Uterus (tissue), 4 donors: ENCODE results near the gene TAS2R13. TPM values are rescaled to one million over a fixed set of nuclear protein-coding genes. Genes with fewer than 3 reads are reported as not detected.

Experiments
- DNase-seq, 2 donors: peaks; one replicate each; pipeline ENCODE4 v3.0.0-alpha.2; 2019 to 2020
- H3K27ac ChIP-seq, 2 donors: fragments of 200-600 bp; sonication (generic); 1 replicate in 1 of 2; 2 replicates in 1 of 2; pipeline ENCODE4 v1.5.1; 2016 to 2018
- H3K27me3 ChIP-seq, 2 donors: fragments of 200-600 bp; sonication (generic); one replicate each; pipeline ENCODE4 v1.5.1; 2018 to 2019; ENCODE audit warnings: control low read depth in 1 of 2
- H3K36me3 ChIP-seq, 2 donors: fragments of 200-600 bp; sonication (generic); one replicate each; pipeline ENCODE4 v1.5.1; 2019; ENCODE audit warnings: control low read depth in 1 of 2
- H3K4me1 ChIP-seq, 2 donors: fragments of 200-600 bp; sonication (generic); one replicate each; pipeline ENCODE4 v1.5.1; 2018 to 2019; ENCODE audit warnings: control low read depth in 1 of 2
- H3K4me3 ChIP-seq, 2 donors: fragments of 200-600 bp; sonication (generic); 1 replicate in 1 of 2; 2 replicates in 1 of 2; pipeline ENCODE4 v1.5.1; 2018 to 2019; ENCODE audit warnings: mild to moderate bottlenecking in 1 of 2
- H3K9me3 ChIP-seq, 2 donors: fragments of 200-600 bp; sonication (generic); one replicate each; pipeline ENCODE4 v1.5.1; 2019; ENCODE audit warnings: control low read depth in 1 of 2
- CTCF ChIP-seq, 4 experiments: fragments of 200-600 bp in 2 of 4; fragments of 450-650 bp in 2 of 4; sonication (generic) in 2 of 4; IDR thresholded peaks; one replicate each; pipeline ENCODE4 v1.5.1; 2016 to 2019; ENCODE audit warnings: antibody characterized with exemption in 4 of 4, mild to moderate bottlenecking in 2 of 4, moderate library complexity in 1 of 4
- POLR2A ChIP-seq, 2 donors: fragments of 450-650 bp; IDR thresholded peaks; one replicate each; pipeline ENCODE4 v1.6.1; 2016; ENCODE audit warnings: antibody characterized with exemption in 2 of 2, mild to moderate bottlenecking in 1 of 2, moderate library complexity in 1 of 2
- intact Hi-C: fragments of 100-400 bp; cut with DNase I; formaldehyde crosslinking; loops from one replicate; pipeline ENCODE4 v1.15.1; 2023; ENCODE audit warnings: low total_unique reads
- total RNA-seq, 4 donors: library from RNA; depleted of rRNA in 3 of 4; stranded (reverse); fragments of >200 nt in 3 of 4; gene quantifications; one replicate each; pipeline versions ENCODE4 v1.1.0 to v1.2.4, GENCODE V29; 2014 to 2023
- donor health status: DM: yes; HTN: yes; CAD: no.

The TAS2R13 gene
- total RNA-seq, 4 donors from 2014 or later: 0.51 to 11.3 (median 4.3) TPM

GRCh38 chr12:10889226-10889625 is 20.1 kb downstream of the TAS2R13 start:
- intact Hi-C loops: no loop called here
- Histone ChIP-seq H3K9me3 (no peaks in the 10 kb centered on the region), H3K4me1 (no peaks in the 10 kb centered on the region), H3K27ac (no peak overlapping the region), H3K4me3 (no peak overlapping the region), H3K36me3 (no peaks in the 10 kb centered on the region), H3K27me3 (no peaks in the 10 kb centered on the region)
- no peak for DNase-seq
- TF ChIP-seq POLR2A (IDR thresholded peaks at IDR 0.05): no peak
- no peak for TF ChIP-seq CTCF (IDR thresholded peaks at IDR 0.05)

GRCh38 chr12:10884086-10884725 is 25.2 kb downstream of the TAS2R13 start, which contains the start of gene PRH1:
Gene PRH1, minus strand, starts transcription at chr12:10884255. Its CDS starts 38 bp downstream, at chr12:10884217.
- no peak for DNase-seq
- Histone ChIP-seq H3K27ac (no peak within 1 kb of the TSS), H3K36me3 (no peaks in the 10 kb centered on the region), H3K4me1 (no peaks in the 10 kb centered on the region), H3K27me3 (no peaks in the 10 kb centered on the region), H3K9me3 (no peaks in the 10 kb centered on the region), H3K4me3 (no peak within 1 kb of the TSS)
- intact Hi-C loops: no loop called here
- TF ChIP-seq POLR2A (IDR thresholded peaks at IDR 0.05): no peak
- no peak for TF ChIP-seq CTCF (IDR thresholded peaks at IDR 0.05)

GRCh38 chr12:10873378-10873777 is 36.0 kb downstream of the TAS2R13 start:
- Histone ChIP-seq H3K4me3 (no peak overlapping the region), H3K27ac (no peak overlapping the region), H3K27me3 (no peaks in the 10 kb centered on the region), H3K36me3 (no peaks in the 10 kb centered on the region), H3K9me3 (no peaks in the 10 kb centered on the region), H3K4me1 (no peaks in the 10 kb centered on the region)
- TF ChIP-seq POLR2A (IDR thresholded peaks at IDR 0.05): no peak
- no peak for TF ChIP-seq CTCF (IDR thresholded peaks at IDR 0.05)
- intact Hi-C loops: no loop called here
- DNase-seq: no peak

- Histone ChIP-seq H3K36me3 (no peaks in the 10 kb centered on the region), H3K4me1 (no peaks in the 10 kb centered on the region), H3K27me3 (no peaks in the 10 kb centered on the region), H3K27ac (no peak overlapping the region), H3K4me3 (no peak overlapping the region), H3K9me3 (no peaks in the 10 kb centered on the region)
- no peak for DNase-seq
- intact Hi-C loops: no loop called here
- TF ChIP-seq CTCF (IDR thresholded peaks at IDR 0.05) (no peak), POLR2A (IDR thresholded peaks at IDR 0.05) (no peak)
Observed at GRCh38 chr12:10867381-10867780, 42.0 kb downstream of the TAS2R13 start.

GRCh38 chr12:10863512-10864218 is 45.7 kb downstream of the TAS2R13 start:
- Histone ChIP-seq H3K27me3 (no peaks in the 10 kb centered on the region), H3K9me3 (peaks cover 0 to 3% of the 10 kb centered on the region in 2 donors), H3K36me3 (no peaks in the 10 kb centered on the region), H3K27ac (no peak overlapping the region), H3K4me1 (no peaks in the 10 kb centered on the region), H3K4me3 (no peak overlapping the region)
- DNase-seq: no peak
- no peak for TF ChIP-seq POLR2A (IDR thresholded peaks at IDR 0.05)
- no peak for TF ChIP-seq CTCF (IDR thresholded peaks at IDR 0.05)
- intact Hi-C loops: no loop called here
